ENCODE measurements around the gene EIF2B4. TPM values are rescaled to one million over a fixed set of nuclear protein-coding genes. Genes with fewer than 3 reads are reported as not detected.

Gene EIF2B4
- total and polyA plus RNA-seq, 2 of the 13 experiments (the other 11 are each of a cell fraction or from before 2014, with no cell fraction given) = 91.5 to 96.4 TPM

DNA sequence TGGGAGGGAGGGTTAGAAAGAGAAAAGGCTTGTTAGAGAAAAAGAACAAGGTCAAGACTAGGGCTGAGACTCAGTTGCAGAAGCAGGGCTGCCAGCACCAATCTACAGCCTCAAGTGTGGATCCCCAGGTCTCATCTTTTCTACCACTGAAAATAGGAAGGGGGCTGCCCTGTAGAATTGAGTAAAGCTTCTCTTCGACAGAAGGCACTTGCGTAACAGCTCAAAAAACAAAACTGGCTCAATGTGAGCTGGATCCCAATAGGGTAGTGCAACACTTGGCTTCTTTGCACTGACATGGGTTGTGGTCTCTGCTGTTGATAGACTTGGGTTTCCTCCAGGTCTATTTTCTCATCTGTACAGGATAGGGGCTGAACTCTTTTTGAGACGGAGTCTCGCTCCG lies 45.4 kb downstream of the EIF2B4 start (continued):
- TF ChIP-seq, protein P1, sequence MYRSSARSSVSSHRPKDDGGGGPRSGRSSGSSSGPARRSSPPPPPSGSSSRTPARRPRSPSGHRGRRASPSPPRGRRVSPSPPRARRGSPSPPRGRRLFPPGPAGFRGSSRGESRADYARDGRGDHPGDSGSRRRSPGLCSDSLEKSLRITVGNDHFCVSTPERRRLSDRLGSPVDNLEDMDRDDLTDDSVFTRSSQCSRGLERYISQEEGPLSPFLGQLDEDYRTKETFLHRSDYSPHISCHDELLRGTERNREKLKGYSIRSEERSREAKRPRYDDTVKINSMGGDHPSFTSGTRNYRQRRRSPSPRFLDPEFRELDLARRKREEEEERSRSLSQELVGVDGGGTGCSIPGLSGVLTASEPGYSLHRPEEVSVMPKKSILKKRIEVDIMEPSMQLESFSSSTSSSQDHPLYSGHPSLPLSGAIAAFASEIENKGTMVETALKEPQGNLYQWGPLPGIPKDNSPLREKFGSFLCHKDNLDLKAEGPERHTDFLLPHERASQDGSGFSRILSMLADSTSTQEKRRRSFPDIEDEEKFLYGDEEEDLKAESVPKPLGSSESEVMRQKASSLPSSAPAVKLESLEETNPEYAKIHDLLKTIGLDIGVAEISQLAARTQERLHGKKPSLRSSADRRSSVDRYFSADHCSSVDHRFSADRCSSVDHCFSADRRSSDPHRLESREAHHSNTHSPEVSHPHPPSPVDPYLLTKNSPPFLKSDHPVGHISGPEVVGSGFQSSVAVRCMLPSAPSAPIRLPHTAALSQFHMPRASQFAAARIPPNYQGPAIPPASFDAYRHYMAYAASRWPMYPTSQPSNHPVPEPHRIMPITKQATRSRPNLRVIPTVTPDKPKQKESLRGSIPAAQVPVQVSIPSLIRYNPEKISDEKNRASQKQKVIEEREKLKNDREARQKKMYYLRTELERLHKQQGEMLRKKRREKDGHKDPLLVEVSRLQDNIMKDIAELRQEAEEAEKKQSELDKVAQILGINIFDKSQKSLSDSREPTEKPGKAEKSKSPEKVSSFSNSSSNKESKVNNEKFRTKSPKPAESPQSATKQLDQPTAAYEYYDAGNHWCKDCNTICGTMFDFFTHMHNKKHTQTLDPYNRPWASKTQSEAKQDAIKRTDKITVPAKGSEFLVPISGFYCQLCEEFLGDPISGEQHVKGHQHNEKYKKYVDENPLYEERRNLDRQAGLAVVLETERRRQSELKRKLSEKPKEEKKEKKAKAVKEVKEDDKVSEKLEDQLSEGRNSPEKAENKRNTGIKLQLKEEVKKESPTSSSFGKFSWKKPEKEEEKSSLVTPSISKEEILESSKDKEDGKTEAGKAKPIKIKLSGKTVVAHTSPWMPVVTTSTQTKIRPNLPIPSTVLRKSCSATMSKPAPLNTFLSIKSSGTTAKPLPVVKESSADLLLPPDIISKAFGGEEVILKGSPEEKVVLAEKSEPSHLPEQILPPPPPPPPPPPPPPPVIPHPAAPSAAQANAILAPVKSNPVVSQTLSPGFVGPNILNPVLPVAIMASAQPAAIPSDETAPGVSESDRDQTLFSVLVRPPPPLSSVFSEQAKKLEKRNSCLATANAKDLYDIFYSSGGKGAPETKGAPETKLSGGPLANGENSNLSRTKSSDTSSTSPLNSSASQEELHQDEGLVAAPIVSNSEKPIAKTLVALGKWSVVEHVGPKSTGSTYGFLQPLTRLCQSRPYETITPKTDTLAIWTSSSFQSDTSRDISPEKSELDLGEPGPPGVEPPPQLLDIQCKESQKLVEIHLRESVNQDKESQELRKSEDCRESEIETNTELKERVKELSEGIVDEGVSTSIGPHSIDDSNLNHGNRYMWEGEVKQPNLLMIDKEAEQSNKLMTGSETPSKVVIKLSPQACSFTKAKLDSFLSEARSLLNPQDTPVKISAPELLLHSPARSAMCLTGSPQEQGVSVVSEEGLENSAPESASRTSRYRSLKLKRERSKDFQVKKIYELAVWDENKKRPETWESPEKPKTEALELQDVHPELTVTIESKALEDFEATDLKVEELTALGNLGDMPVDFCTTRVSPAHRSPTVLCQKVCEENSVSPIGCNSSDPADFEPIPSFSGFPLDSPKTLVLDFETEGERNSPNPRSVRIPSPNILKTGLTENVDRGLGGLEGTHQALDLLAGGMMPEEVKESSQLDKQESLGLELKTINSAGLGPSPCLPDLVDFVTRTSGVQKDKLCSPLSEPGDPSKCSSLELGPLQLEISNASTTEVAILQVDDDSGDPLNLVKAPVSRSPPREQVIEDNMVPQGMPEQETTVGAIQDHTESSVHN (CRISPR knock-in tag; IDR thresholded peaks at IDR 0.05) = 0 out of 2 replicates have a peak, but pooled peaks have one; percentile 21

DNA sequence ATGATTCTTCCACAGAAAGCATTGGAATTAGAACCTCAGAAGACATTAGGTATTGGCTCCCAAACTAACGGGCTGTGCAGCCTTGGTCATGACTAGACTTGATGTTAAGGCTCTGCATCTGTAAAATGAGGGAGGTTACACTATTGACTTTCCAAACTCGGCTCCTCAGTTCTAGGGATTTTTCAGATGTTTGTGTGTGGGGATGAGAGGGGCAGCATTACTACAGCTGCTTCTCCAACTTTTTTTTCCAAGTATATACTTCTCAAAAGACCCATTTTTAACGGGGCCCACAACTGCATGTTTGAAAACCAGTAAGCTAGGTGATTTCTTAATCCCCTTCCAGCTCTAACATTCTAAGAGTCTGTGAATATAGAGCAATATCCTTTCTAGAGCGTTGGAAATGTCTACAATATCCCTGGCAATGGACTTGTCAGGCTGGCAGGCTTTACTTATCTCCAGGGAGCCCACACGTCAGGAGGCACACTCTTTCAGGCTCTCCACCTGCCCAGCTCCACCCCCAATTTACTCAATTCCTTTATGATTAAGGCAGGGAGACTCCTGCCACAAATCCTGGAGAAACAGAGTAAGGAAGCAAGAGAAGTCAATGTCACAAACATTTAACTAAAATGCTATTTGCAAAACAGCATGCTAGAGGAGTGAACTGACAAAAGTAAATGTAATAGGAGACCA lies 46.4 kb downstream of the EIF2B4 start:
- FAIRE-seq = no peak
- no peak for DNase-seq (ENCODE audit: low spot score)
- H3K27ac ChIP-seq (ENCODE audit: extremely low read length, insufficient read depth, low read length) = peak overlapping the region; percentile 91
- H3K9me3 ChIP-seq (ENCODE audit: low read length) = no peaks in the 10 kb centered on the region
- H3K36me3 ChIP-seq (replicated peaks in 1 of 2; ENCODE audit: control insufficient read depth in 1 of 2, insufficient read depth in 2 of 2, low read length in 2 of 2) = peaks cover 12 to 29% of the 10 kb centered on the region in 2 experiments
- in situ Hi-C loops (cut with HindIII; ENCODE audit: extremely low pct_ligation_motif_present, low pct_unique_long_range_greater_than_20kb) (loop anchor here (5.0 kb wide), 1 partner anchor 49 kb away; the partner anchor contains the start of genes EIF2B4 and SNX17), intact Hi-C loops (cut with micrococcal nuclease; ENCODE audit: unreplicated experiment) (no loop called here)
- ChIA-PET POLR2A (interaction anchor here (0.9 to 5.0 kb wide), 13 partner anchors 8 to 230 kb away, joined by 3 to 73 read pairs (median 5); partner anchors contain the start of genes EIF2B4, GTF3C2, NRBP1 and PPM1G), CTCF (ENCODE audit: low intra/inter-chr PET ratio, low total read pairs) (no interaction called here)
- no peaks in the 10 kb centered on the region for H4K20me1 ChIP-seq (ENCODE audit: insufficient read depth, low read length)
- WGBS (ENCODE audit: low lambda C conversion rate) = 4% methylated on average over 5 of the region's 5 CpGs
- H3K9ac ChIP-seq (ENCODE audit: insufficient read depth, low read depth, low read length) = peak overlapping the region; percentile 99
- ATAC-seq = no peak
- H3K4me3 ChIP-seq (replicated peaks in 1 of 3; ENCODE audit: insufficient read depth in 1 of 3, low read depth in 2 of 3, low read length in 3 of 3) = peak overlapping the region; percentile 82 to 86 (median 83)
- H2AFZ ChIP-seq (ENCODE audit: low read length) = no peak overlapping the region
- H3K79me2 ChIP-seq (ENCODE audit: insufficient read depth, low read length) = peaks cover 25% of the 10 kb centered on the region
- no TSS peak for BruUV-seq (replicated peaks)
- H3K4me1 ChIP-seq (ENCODE audit: insufficient read depth, low read length) = peaks cover 33% of the 10 kb centered on the region
- peaks cover 0 to 4% of the 10 kb centered on the region in 2 experiments; a peak in 1 of 5 replicates for H3K27me3 ChIP-seq (ENCODE audit: control insufficient read depth in 1 of 2, insufficient read depth in 2 of 2, low read length in 2 of 2)
- H3K4me2 ChIP-seq (ENCODE audit: low read depth, low read length) = peak overlapping the region; percentile 95
- peak; percentile 21 for TF ChIP-seq ASH2L (IDR thresholded peaks at IDR 0.05; ENCODE audit: insufficient read length, low read depth, low read length)
- TF ChIP-seq ZNF605 (CRISPR knock-in tag; IDR thresholded peaks at IDR 0.05) = 0 out of 2 replicates have a peak, but pooled peaks have one; percentile 3
- no peak for TF ChIP-seq SRSF1 (optimal IDR thresholded peaks at IDR 0.05; ENCODE audit: low read depth, low read length)
- TF ChIP-seq, protein P2, sequence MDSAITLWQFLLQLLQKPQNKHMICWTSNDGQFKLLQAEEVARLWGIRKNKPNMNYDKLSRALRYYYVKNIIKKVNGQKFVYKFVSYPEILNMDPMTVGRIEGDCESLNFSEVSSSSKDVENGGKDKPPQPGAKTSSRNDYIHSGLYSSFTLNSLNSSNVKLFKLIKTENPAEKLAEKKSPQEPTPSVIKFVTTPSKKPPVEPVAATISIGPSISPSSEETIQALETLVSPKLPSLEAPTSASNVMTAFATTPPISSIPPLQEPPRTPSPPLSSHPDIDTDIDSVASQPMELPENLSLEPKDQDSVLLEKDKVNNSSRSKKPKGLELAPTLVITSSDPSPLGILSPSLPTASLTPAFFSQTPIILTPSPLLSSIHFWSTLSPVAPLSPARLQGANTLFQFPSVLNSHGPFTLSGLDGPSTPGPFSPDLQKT (CRISPR knock-in tag; IDR thresholded peaks at IDR 0.05; ENCODE audit: borderline replicate concordance) = no peak
- no peak for TF ChIP-seq SMAD9 (CRISPR knock-in tag; IDR thresholded peaks at IDR 0.05)
- TF ChIP-seq GABPA (IDR thresholded peaks at IDR 0.05; ENCODE audit: low read depth, low read length) = no peak
- 0 out of 2 replicates have a peak, but pooled peaks have one; percentile 23 for TF ChIP-seq GABPA (CRISPR knock-in tag; IDR thresholded peaks at IDR 0.05; ENCODE audit: low read depth)
- no peak for TF ChIP-seq ZNF552 (CRISPR knock-in tag; IDR thresholded peaks at IDR 0.05; ENCODE audit: borderline replicate concordance)
